IMR-90 (cell line): ENCODE data around the gene ERBB4. TPM values are rescaled to one million over a fixed set of nuclear protein-coding genes. Genes with fewer than 3 reads are reported as not detected.

Experiments used
- ATAC-seq: fragments of 200-7000 bp; cut with Tn5 transposase; 2 replicates; pipeline ENCODE4 v1.9.1; 2020; ENCODE audit warnings: low read depth, mild to moderate bottlenecking, moderate library complexity
- BruUV-seq: library from RNA; stranded (reverse); fragments of 400-500 nt; replicated peaks from 2 replicates; lab custom pipeline; 2021; lab: Mats Ljungman, UMichigan
- CTCF ChIA-PET: fragments of 300-600 bp; formaldehyde crosslinking; extraction: SDS; loops from one replicate; lab custom pipeline; 2021; ENCODE audit warnings: antibody characterized with exemption; lab: Yijun Ruan, JAX
- POLR2A ChIA-PET: fragments of 300-600 bp; sonication (Branson Sonifier 250); formaldehyde crosslinking; loops from one replicate; lab custom pipeline; 2022; ENCODE audit warnings: antibody characterized with exemption; ENCODE audit not compliant: unreplicated experiment; lab: Charles Lee
- DNase-seq: peaks from one replicate; pipeline ENCODE4 v3.0.0; 2013
- H2AFZ ChIP-seq: replicated peaks from 2 replicates; pipeline ENCODE3; 2013; ENCODE audit warnings: low read length, mild to moderate bottlenecking; ENCODE audit not compliant: poor library complexity
- H2AK5ac ChIP-seq: 2 replicates; pipeline ENCODE4 v1.6.1; 2013; ENCODE audit warnings: low read depth, low read length, inconsistent platforms
- H2AK9ac ChIP-seq: replicated peaks from 2 replicates; pipeline ENCODE3; 2013; ENCODE audit warnings: mild to moderate bottlenecking, low read depth, low read length, moderate library complexity; ENCODE audit not compliant: poor library complexity
- H2BK120ac ChIP-seq: 2 replicates; pipeline ENCODE4 v1.6.1; 2013; ENCODE audit warnings: low read depth, low read length, inconsistent platforms
- H2BK15ac ChIP-seq: 3 replicates; pipeline ENCODE4 v1.6.1; 2013; ENCODE audit warnings: low read depth, low read length, inconsistent platforms
- H2BK20ac ChIP-seq: 2 replicates; pipeline ENCODE4 v1.6.1; 2013; ENCODE audit warnings: low read depth, mild to moderate bottlenecking, inconsistent platforms, low read length, moderate library complexity
- H2BK5ac ChIP-seq: 2 replicates; pipeline ENCODE4 v1.6.1; 2013; ENCODE audit warnings: mild to moderate bottlenecking, low read depth, low read length, inconsistent platforms; ENCODE audit not compliant: poor library complexity, severe bottlenecking
- H3K14ac ChIP-seq: replicated peaks from 2 replicates; pipeline ENCODE4 v1.6.1; 2013; ENCODE audit warnings: low read depth, low read length, inconsistent platforms
- H3K18ac ChIP-seq: 2 replicates; pipeline ENCODE4 v1.6.1; 2013; ENCODE audit warnings: low read depth, low read length, control low read depth
- H3K23ac ChIP-seq: 2 replicates; pipeline ENCODE4 v1.6.1; 2013; ENCODE audit warnings: low read depth, low read length, inconsistent platforms
- H3K27ac ChIP-seq: 2 replicates; pipeline ENCODE4 v1.5.1; 2013; ENCODE audit warnings: mild to moderate bottlenecking, control low read depth, low read length; ENCODE audit not compliant: insufficient read depth
- H3K27me3 ChIP-seq: 2 replicates; pipeline ENCODE4 v1.6.1; 2013; ENCODE audit warnings: low read length; ENCODE audit not compliant: control insufficient read depth, insufficient read depth
- H3K36me3 ChIP-seq: 2 replicates; pipeline ENCODE4 v1.6.1; 2013; ENCODE audit warnings: low read length, mixed read lengths; ENCODE audit not compliant: control insufficient read depth, insufficient read depth
- H3K4ac ChIP-seq: 2 replicates; pipeline ENCODE4 v1.6.1; 2013; ENCODE audit warnings: low read depth, low read length, inconsistent platforms
- H3K4me1 ChIP-seq: 2 replicates; pipeline ENCODE4 v1.6.1; 2013; ENCODE audit warnings: low read length, mixed read lengths; ENCODE audit not compliant: control insufficient read depth, insufficient read depth
- H3K4me2 ChIP-seq: 2 replicates; pipeline ENCODE4 v1.6.1; 2013; ENCODE audit warnings: low read depth, mild to moderate bottlenecking, control low read depth, low read length, moderate library complexity
- H3K4me3 ChIP-seq: 2 replicates; pipeline ENCODE4 v1.5.1; 2013; ENCODE audit warnings: low read depth, mild to moderate bottlenecking, control low read depth, low read length, moderate library complexity; ENCODE audit not compliant: insufficient read depth
- H3K56ac ChIP-seq: 2 replicates; pipeline ENCODE4 v1.6.1; 2013; ENCODE audit warnings: low read length, inconsistent platforms; ENCODE audit not compliant: insufficient read depth; ENCODE audit errors: extremely low read depth
- H3K79me1 ChIP-seq, 2 experiments: 2 replicates each; pipeline ENCODE4 v1.6.1; 2013; ENCODE audit warnings: low read length in 2 of 2, inconsistent platforms in 1 of 2, low read depth in 1 of 2
- H3K9ac ChIP-seq: 2 replicates; pipeline ENCODE4 v1.6.1; 2013; ENCODE audit warnings: low read depth, low read length, control low read depth
- H3K9me1 ChIP-seq: 2 replicates; pipeline ENCODE4 v1.6.1; 2013; ENCODE audit warnings: low read length, inconsistent platforms; ENCODE audit not compliant: insufficient read depth
- H3K9me3 ChIP-seq: 2 replicates; pipeline ENCODE4 v1.6.1; 2013; ENCODE audit warnings: low read length; ENCODE audit not compliant: control insufficient read depth, insufficient read depth
- H4K20me1 ChIP-seq: 2 replicates; pipeline ENCODE4 v1.6.1; 2013; ENCODE audit warnings: low read length, inconsistent platforms; ENCODE audit not compliant: insufficient read depth
- H4K5ac ChIP-seq: 2 replicates; pipeline ENCODE4 v1.6.1; 2013; ENCODE audit warnings: mild to moderate bottlenecking, low read depth, low read length, control low read depth
- H4K8ac ChIP-seq, 2 experiments: 2 replicates each; pipeline ENCODE4 v1.6.1; 2013; ENCODE audit warnings: low read depth in 2 of 2, low read length in 2 of 2, control low read depth in 1 of 2, inconsistent platforms in 1 of 2
- H4K91ac ChIP-seq: 2 replicates; pipeline ENCODE4 v1.6.1; 2013; ENCODE audit warnings: low read depth, low read length, inconsistent platforms; ENCODE audit not compliant: insufficient read depth
- CEBPB ChIP-seq: IDR thresholded peaks from 2 replicates; pipeline ENCODE4 v1.6.1; 2012; ENCODE audit warnings: low read depth, low read length, improper control_type of control experiment
- CHD1 ChIP-seq: IDR thresholded peaks from 2 replicates; pipeline ENCODE4 v1.6.1; 2012; ENCODE audit warnings: low read depth, low read length, improper control_type of control experiment
- FOS ChIP-seq: fragments of 150-350 bp; IDR thresholded peaks from 2 replicates; pipeline ENCODE4 v1.6.1; 2016; ENCODE audit warnings: low read depth, low read length
- MAZ ChIP-seq: IDR thresholded peaks from 2 replicates; pipeline ENCODE4 v1.6.1; 2012; ENCODE audit warnings: low read depth, mild to moderate bottlenecking, low read length, improper control_type of control experiment, moderate library complexity, borderline replicate concordance
- MXI1 ChIP-seq: IDR thresholded peaks from 2 replicates; pipeline ENCODE4 v1.6.1; 2012; ENCODE audit warnings: low read depth, mild to moderate bottlenecking, low read length, moderate library complexity, borderline replicate concordance
- POLR2A ChIP-seq: IDR thresholded peaks from 2 replicates; pipeline ENCODE4 v1.6.1; 2012; ENCODE audit warnings: mild to moderate bottlenecking, low read depth, low read length
- RAD21 ChIP-seq: IDR thresholded peaks from 2 replicates; pipeline ENCODE4 v1.6.1; 2012; ENCODE audit warnings: low read length, improper control_type of control experiment
- RCOR1 ChIP-seq: IDR thresholded peaks from 2 replicates; pipeline ENCODE4 v1.6.1; 2012; ENCODE audit warnings: mild to moderate bottlenecking, low read length, improper control_type of control experiment; ENCODE audit not compliant: insufficient replicate concordance
- RFX5 ChIP-seq: IDR thresholded peaks from 2 replicates; pipeline ENCODE4 v1.8.0; 2012; ENCODE audit warnings: low read depth, mild to moderate bottlenecking, low read length, moderate library complexity
- SMC3 ChIP-seq: fragments of 150-350 bp; IDR thresholded peaks from 2 replicates; pipeline ENCODE4 v1.6.1; 2016; ENCODE audit warnings: low read depth, mild to moderate bottlenecking, antibody characterized with exemption, low read length, moderate library complexity
- WGBS, 2 experiments: methylation state at CpG; one replicate each; pipeline versions ENCODE4 v1.1.5 to v1.1.7; 2013; ENCODE audit warnings: missing lambda C conversion rate in 2 of 2; ENCODE audit not compliant: insufficient read length in 1 of 2; ENCODE audit errors: extremely low coverage in 2 of 2; 5-methylcytosine and 5-hydroxymethylcytosine counted together
- dilution Hi-C: fragments of 300-500 bp; cut with HindIII; formaldehyde crosslinking; loops from one replicate; pipeline ENCODE4 v1.14.3; 2018; ENCODE audit warnings: low sequenced_read_pairs; ENCODE audit not compliant: unreplicated experiment
- in situ Hi-C: fragments of 300-500 bp; cut with MboI; formaldehyde crosslinking; loops from 3 replicates; pipeline ENCODE4 v1.14.3; 2019; ENCODE audit warnings: low sequenced_read_pairs, inconsistent platforms, mixed read lengths
- intact Hi-C: fragments of 100-400 bp; cut with micrococcal nuclease; formaldehyde crosslinking; loops from 2 replicates; pipeline ENCODE4 v1.10.0; 2022
- polyA plus RNA-seq, 3 experiments: library from polyadenylated mRNA; depleted of rRNA; stranded (reverse); fragments of >200 nt; gene quantifications; 2 replicates each; pipeline ENCODE4 v1.2.3, GENCODE V29; 2012; ENCODE audit warnings: low replicate concordance in 1 of 3
- total RNA-seq: library from RNA; depleted of rRNA; stranded (reverse); fragments of >200 nt; gene quantifications from 2 replicates; pipeline ENCODE4 v1.2.3, GENCODE V29; 2012

ERBB4 gene
- total and polyA plus RNA-seq, 2 of the 4 experiments (the other 2 are of a cell fraction), result not detected

DNA sequence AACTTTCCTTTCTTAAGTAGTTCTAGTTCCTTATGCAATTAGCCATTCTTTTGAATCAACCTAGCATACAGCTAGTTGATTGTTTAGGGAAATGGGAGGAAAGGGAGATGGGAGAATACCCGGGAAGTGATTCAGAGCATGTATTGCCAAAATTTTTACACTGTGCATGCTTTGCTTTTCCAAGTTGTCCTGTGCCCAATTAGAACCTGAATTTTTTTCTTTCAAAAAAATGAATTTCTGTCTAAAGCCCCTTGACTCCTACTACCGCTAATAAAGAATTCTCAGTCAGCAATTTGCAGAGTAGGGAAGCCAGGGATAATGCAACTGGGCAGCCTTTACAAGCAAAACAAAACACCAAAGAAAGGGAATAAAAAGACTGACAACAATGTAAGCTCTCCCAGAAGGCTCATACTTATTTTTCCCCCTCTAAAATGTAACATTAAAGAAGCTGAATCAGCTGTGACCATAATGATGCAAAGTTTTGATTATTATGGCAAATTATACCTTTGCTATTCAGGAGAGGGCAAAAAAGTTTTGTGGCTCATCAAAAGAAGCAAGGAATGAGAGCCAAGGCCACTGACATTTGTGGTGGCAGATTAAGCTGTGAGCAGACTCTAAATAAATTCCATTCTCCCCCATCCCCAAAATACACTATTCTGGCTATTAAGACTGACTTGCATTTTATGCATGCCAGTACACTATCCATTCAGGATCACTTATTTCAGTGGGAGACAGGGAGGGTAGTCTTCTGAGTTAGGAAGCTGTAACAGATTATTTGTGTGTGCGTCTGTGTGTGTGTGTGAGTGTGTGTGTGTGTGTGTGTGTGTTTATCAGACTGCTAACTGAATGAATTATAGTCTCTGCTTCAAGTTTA is 174.3 kb downstream of the ERBB4 start:
- Histone ChIP-seq H3K18ac (no peak overlapping the region), H3K4me2 (no peak overlapping the region), H2BK5ac (no peak overlapping the region), H4K8ac (no peak overlapping the region), H3K9ac (no peak overlapping the region), H2BK120ac (no peak overlapping the region), H3K27me3 (no peaks in the 10 kb centered on the region), H4K91ac (no peak overlapping the region), H3K27ac (no peak overlapping the region), H3K23ac (no peak overlapping the region), H3K56ac (no peak overlapping the region), H4K20me1 (no peaks in the 10 kb centered on the region), H3K9me3 (no peaks in the 10 kb centered on the region), H2BK15ac (no peak overlapping the region), H2AK9ac (no peak overlapping the region), H3K9me1 (no peaks in the 10 kb centered on the region), H4K5ac (no peak overlapping the region), H3K79me1 (no peaks in the 10 kb centered on the region), H3K14ac (no peak overlapping the region), H2BK20ac (no peak overlapping the region), H3K4me3 (no peak overlapping the region), H3K36me3 (no peaks in the 10 kb centered on the region), H2AFZ (no peak overlapping the region), H2AK5ac (no peak overlapping the region), H3K4me1 (no peaks in the 10 kb centered on the region), H3K4ac (no peak overlapping the region)
- DNase-seq (no peak), ATAC-seq (no peak)
- POLR2A ChIA-PET, result no interaction called here
- in situ Hi-C loops (no loop called here), intact Hi-C loops (loop anchor here (5.0 kb wide), 1 partner anchor 48 kb away; no protein-coding TSS in a partner anchor), dilution Hi-C loops (no loop called here)
- no CpG with 5 or more reads among the region's 3 CpGs for WGBS, 2 experiments
- CTCF ChIA-PET, result no interaction called here
- BruUV-seq, result no TSS peak
- no peak for TF ChIP-seq POLR2A
- no peak for TF ChIP-seq CHD1
- TF ChIP-seq RCOR1, result no peak
- TF ChIP-seq RAD21, result no peak
- TF ChIP-seq MXI1, result no peak
- TF ChIP-seq RFX5, result no peak
- TF ChIP-seq MAZ, result no peak
- no peak for TF ChIP-seq SMC3
- TF ChIP-seq FOS, result no peak
- TF ChIP-seq CEBPB, result no peak
